ENCODE results near the gene EGF.
"Not testable (repeated sequence)": the region's sequence is repeated elsewhere in the genome, so short reads cannot be mapped to it uniquely, and the experiment has no call there.

Gene EGF

GRCh38 chr4:109912706-109913595 is at the start of gene EGF:
TSS of gene EGF (plus strand) at chr4:109912883. CDS start at chr4:109913336, 453 bp downstream.
- no peak for DNase-seq

GRCh38 chr4:109864134-109864533 is 48.5 kb upstream of the EGF start:
- DNase-seq: no peak

DNA sequence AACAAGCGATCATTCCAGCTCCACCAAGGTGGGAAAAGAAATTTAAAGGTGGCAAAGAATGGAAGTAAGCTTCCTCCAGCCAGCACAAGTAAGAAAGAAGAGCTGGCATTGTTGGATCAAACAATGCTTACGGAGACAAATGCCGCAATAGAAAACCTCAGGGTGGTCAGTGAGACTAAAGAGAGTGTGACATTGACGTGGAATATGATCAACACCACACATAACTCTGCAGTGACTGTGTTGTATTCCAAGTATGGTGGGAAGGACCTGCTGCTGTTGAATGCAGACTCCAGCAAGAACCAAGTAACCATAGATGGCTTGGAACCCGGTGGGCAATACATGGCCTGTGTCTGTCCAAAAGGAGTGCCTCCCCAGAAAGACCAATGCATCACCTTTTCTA is 42.6 kb upstream of the EGF start:
- no peak for DNase-seq

GRCh38 chr4:109872065-109872464 is 40.6 kb upstream of the EGF start:
- DNase-seq: no peak

DNA sequence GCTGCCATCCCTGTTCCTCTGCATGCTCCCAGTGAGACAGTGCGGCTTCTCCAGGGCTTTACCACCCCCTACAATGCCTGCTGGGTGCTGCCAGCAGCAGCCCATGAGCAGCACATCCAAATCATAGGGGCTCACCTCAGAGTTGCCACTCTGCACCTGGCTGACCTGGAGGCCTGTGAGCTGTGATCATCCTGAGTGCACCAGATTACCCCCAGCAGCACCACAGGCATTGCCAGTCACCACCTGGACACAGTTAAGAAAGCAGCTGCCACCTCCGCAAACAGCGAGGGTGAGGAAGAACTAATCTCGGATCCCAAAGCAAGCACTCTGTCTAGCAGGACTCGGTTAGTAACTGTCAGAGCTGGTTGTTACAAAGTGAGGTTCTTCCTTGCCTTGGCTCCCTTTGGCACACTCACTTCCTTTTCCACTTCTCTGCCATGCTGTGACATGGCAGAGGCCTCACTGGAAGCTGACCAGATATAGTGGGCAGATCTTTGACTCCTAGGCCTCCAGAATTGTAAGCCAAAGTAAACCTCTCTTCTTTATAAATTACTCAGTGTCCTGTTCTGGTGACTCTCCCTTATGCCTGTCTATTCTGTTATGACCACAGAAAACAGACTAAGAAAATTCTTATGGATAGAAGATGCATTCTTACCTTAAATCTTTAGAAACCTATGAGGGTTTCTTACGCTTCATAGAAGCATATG is 39.6 kb upstream of the EGF start:
- no peak for DNase-seq

DNA sequence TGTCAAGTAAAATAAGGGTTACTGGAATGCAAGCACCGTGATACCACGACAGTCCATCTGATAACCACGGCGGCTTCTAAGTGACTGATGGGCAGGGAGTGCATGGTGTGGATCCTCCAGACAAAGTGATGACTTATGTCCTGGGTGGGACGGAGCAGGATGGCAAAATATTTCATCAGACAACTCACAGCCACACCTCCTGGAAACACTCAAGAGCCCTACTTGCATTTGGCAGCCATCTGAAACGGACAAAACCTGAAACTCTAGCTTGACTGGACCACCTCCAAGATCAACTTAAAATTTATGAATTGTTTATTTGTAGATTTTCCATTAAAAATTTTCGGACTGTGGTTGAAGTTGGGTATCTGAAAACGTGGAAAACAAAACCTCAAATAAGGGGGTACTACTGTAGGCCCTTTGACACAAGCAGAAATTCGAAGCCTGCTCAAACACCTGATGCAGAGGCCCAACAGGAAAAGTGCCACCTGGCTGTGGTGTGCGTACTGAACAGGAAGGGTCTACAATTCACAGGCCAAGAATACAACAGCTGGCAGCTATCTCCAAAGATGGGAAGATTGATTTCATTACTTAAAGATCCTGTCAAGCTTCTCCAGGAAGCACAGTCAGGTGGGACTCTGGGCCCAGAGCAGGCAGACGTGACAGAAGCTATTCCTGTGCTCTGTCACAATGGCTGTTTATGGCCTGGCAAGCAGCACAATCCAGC is 38.7 kb upstream of the EGF start:
- DNase-seq: no peak

GRCh38 chr4:109875106-109875505 is 37.6 kb upstream of the EGF start:
- DNase-seq: no peak

GRCh38 chr4:109875553-109875952 is 37.1 kb upstream of the EGF start:
- not testable (repeated sequence) for DNase-seq

DNA sequence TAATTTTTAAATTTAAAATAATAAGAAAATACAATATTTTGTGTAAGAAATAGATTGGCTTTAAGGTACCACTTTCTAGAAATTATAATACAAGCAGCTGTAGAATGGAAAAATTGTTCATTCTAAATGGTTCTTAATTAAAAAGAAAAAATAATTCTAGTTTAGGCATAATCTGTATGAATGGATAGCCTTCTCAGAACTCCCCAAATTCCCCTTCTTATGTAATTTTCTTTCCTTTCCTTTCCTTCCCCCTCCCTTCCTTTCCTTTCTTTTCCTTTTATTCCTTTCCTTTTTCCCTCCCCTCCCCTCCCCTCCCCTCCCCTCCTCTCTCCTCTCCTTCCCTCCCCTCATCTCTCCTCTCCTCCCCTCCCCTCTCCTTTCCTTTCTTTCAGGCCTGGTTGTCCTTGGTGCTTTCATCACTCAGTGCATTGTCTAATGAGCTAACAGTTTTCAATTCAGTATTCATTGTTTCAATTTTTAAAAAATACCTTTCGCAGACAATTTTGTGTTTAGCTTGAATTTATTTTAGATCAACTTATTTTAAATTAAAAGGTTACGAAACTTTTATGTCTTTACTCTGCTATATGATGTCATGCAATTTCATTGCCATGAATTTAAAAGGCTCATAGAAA is 35.9 kb upstream of the EGF start:
- DNase-seq: no peak

DNA sequence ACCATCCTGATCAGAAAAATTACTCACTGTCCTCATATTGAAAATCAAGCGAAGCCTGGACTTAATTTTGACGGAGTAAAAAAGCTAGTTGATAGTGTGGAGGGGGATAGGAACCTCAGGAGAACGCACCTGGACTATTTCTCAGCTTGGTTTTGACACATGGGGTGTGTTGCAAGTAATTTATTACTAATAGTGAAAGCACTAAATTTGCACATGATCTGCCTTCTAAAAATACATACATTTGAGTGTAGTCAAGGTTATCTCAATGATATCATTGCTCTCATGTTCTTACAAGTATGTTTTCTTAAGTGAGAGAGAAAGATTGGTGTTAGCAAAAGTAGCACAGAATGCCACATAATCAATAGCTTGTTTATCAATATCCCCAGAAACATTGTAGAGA is 35.3 kb upstream of the EGF start:
- no peak for DNase-seq

- no peak for DNase-seq
These were observed 34.3 kb upstream of the EGF start for GRCh38 chr4:109878355-109878754.

- DNase-seq: no peak
These were observed 33.6 kb upstream of the EGF start for GRCh38 chr4:109879081-109879480.

DNA sequence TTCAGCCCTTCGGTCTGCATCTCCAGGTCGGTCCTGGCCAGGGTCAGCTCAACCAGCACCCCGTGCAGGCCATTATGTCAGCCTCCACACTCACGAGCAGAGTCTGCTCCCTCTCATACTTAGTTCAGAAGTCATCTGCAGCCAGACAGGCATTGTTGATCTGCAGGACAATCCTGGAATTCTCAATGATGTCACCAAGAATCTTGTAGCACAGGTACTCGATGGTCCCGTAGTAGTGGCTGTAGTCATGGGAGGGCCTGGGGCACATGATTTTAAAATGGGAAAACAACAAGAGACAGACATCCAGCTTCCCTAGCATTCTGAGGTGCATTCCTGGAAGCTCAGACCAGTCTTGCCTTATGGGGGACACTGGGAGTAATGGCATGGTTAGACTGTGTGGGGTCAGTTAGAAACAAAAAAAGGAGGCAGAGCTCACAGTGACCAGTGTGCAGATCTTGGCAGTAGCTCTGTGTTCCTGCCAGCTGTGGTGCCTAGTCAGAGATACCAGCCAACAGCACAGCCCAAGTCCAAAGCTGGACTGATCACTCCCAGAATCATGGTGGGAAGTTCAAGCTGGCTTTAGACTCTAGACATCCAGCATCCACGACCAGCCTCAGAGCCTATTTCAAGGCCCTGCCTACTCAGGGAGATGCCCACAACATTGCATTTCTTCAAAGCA is 32.9 kb upstream of the EGF start:
- no peak for DNase-seq

DNA sequence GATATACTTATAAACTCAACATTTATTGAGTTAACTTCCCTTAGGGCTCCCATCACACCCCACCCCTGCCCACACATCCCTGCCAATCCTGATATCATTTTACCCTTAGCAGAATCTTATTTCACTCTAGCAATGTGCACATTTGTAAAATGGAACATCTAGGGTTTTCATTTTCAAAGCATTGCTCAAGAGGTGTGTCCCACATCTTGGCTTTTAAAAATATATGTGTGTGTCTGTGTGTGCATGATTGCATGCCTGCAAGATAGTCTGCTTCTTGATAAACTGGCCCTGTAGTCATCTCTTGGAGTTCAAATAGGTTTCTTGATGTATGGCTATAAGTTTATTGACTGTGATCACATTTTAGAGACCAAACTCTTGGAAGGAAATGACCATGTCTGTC is 26.4 kb upstream of the EGF start:
- no peak for DNase-seq

- no peak for DNase-seq
These were observed 25.6 kb upstream of the EGF start for GRCh38 chr4:109887071-109887470.

GRCh38 chr4:109890076-109890475 is 22.6 kb upstream of the EGF start:
- DNase-seq: no peak

DNA sequence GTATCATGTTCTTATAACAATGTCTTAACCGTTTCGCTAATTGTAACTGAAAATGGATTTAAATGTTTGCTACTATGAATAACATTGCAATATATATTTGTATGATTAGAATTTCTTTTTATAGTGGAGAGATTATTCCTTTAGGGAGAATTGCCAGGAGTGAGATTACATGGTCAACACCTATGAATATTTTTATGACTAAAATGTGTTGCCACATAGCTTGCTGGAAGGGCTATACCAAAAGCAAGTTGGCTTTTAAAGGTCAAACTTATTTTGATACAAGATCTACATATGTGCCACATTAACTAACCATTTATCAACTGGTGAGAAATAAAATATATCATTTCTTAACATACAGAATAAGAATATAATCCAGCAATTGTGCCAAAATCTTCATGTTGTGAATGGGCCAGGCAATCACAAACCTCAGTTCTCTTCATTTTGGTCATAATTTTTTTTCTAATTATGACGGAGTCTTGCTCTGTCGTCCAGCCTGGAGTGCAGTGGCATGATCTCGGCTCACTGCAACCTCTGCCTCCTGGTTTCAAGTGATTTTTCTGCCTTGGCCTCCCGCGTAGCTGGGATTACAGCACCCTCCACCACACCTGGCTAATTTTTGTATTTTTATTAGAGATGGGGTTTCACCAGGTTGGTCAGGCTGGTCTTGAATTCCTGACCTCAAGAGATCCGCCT is 10.0 kb upstream of the EGF start:
- DNase-seq: no peak

DNA sequence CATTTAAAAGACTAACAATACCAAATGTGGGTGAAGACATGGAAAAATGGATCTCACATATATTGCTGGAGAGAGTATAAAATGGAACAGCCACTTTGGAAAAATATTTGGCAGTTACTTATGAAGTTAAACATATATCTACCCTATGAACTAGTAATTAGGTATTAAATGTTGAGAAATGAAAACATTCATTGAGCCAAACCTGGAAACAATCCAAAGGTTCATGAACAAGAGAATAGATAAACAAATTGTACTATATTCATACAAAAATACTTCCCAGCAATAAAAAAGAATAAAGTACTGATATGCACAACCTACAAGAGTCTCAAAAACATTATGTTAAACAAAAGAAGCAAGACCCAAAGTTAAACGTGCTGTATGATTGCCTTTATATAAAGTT is 4.0 kb upstream of the EGF start:
- DNase-seq: no peak

GRCh38 chr4:109910256-109910655 is 2.4 kb upstream of the EGF start:
- DNase-seq: no peak

DNA sequence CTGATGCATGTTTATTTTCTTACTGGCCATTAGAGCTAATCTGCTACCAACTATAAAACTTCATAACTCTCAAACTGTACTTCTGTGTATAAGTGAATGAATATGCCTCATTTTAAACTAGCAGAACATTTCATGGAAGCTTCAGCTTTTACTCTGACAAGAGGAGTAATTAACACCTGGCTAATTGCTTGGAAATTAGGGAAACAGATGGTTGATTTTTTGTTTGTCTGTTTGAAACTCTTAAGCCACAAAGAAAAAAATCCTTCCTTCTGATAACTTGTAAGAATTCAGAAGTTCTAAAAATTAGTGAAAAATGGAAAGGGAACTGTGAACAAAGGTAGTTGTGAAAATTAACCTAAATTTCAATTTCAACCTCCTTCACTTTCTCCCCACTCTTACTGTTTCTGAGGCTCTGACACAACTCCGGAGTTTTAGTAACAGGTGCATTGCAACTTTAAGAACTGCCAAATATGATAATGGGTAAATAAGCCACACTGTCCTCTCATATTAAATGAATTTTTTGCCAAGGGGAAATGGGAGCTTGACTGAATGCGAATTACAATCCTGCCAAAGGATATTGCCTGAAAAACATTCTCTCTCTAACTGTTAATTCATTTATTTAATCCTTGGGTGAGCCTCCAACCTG is 1.0 kb downstream of the EGF start:
- no peak for DNase-seq

DNA sequence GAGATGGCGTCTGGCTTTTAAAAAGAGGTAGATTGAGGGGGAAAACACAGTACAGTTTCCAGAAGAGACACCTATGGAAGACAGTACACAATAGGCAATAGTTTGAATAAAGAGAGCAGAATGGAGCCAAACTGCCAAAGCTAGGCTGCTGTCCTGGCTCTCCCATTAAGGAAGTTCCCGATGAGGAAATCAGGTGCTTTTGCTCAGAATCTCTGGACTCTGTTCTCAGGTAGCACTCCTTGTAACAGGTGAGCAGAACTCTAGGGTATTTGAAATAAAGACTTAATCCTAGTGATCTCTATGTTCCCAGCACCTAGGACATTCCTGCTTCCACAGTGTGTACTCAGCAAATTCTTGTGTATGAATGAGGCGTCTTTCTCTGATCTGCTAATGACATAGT is 1.6 kb downstream of the EGF start:
- no peak for DNase-seq

Measured in NCI-H2171 (cell line).